Superior temporal gyrus (tissue), 1 donor: Measurements from ENCODE around the gene RPL23.

Experiments used
- DNase-seq: peaks from one replicate; pipeline ENCODE4 v3.0.0-alpha.2; 2016; ENCODE audit errors: extremely low spot score

Gene RPL23

DNA sequence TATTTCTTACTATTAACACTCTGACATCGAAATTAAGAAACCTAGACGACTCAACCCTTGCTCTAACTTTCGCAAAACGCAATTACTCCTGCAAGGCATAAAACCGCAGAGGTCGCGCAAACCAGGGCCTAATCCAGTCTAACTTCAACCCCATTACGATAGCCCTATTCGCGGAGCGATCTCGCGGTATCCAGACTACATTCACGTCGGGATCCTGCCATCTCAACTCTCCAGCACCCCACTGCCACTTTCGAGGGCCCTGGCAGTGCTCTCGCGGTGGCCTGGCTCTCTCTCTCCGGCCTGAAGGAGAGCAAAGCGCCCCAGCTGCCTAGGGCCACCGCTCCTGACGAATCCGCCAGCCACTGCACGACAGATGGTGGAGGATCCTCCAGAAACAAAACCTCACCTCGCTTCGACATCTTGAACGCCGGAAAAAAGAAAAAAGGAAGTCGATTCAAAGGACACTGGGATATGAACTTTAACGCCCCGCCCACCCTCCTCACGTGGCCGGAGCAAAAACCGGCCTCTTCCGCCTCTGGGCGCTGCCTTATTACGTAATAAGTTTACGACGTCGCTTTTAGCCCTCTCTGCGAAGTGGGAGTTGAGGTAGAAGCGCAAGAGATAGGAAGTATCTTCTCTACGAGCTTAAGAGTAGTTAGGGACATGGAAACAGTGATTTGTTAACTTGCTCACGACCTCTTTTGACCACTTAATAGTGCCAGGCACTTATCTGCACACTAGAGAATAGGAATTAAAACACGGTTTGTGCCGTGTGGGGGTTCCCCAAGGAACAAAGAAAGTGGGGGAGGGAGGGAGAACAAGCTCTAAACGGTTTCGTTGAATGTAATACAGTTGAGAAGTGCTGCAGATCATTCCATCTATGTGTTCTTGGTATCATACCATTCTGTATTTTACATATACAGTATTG lies at the start of gene RPL23:
RPL23 (minus strand) TSS at position 430 of the 928 bp plus-strand sequence; CDS start at position 419, 11 bp downstream.
- DNase-seq, result peak; percentile 99

DNA sequence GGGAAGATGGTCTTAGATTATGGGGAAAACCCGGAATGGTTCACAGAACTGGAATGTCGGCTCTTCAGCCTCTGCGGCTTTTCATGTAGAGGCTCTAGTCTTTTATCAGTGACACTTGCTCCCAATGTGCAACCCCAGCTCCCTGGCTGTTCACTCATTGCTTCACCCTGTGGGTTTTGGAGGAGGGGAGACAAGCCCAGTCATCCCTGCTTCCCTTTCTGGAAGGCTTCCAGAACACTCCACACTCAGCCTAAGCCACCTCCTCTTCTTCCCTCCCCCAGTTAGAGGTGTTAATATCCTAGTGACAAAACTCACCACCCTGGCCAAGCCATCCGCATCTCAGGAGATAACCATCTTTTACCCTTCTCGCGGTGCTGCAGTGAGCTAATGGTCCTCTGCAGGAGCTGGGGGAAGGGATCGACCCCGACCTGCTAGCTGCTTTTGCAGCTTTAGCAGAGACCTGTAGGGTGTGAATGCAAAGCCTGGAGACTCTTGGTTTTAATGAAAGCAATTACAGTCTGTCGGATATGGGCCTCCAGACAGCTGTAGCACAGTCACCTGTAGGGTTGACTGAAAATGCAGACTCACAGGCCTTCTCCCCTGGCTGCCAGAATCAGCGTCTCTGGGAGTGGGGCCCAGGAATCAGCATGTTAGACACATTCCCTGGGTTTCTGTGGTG lies 47.6 kb upstream of the RPL23 start:
- no peak for DNase-seq

DNA sequence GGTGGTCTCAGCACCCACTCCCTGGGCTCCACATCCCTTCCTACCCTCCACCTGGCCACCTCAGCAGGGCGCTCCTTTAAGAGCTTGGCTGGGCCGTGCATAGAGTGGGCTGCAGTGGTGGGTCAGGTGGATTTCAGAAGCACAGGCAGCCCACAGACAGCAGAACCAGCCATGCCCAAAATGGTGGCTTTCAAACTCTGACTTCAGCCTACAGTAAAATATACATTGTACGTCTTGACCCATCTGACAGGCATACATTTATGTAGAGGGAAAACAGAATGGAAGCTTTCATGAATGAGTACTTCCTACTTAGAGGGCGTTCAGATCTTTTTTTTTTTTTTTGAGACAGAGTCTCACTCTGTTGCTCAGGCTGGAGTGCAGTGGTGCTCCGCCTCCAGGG lies 45.9 kb upstream of the RPL23 start:
- no peak for DNase-seq

DNA sequence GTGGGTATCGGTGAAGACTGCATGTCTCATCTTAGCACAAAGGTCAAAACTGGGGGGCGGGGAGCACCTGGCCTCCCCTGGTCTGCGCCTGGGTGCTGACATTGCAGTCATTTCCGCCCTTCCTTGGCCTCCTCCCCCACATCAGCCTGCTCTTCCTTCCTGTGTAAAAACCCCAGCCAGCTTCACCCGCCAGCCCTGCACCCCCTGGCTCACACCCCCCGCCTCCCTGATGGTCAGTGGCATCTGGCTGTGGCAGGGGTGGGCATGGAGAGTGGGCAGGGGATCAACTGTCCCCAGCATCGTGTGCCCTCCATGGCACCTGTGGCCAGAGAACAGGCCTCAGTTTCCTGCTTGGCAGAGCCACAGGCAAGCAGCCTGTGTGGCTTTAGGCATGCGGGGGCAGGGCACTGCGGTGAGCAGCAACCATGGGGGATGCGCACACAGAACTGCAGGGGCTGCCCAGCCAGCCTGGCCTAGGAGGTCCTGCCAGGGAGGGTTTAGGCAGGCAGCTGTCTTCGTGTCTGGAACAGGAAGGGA lies 45.4 kb upstream of the RPL23 start:
- no peak for DNase-seq

DNA sequence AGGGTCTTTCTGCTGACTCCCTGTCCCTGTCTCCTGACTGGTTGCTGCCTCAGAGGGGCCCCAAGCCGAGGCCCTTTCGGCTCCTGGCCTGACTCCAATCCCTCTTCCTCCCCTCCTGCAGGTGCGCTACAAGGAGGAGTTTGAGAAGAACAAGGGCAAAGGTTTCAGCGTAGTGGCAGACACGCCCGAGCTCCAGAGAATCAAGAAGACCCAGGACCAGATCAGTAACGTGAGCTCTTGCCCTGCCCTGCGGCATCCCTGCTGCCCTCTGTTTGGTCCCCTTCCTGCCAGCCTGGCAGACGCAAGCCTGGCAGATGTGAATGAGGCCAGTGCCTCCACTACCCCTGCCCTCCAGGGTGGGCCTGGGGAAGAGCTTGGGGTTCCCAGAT lies 44.8 kb upstream of the RPL23 start:
- no peak for DNase-seq

DNA sequence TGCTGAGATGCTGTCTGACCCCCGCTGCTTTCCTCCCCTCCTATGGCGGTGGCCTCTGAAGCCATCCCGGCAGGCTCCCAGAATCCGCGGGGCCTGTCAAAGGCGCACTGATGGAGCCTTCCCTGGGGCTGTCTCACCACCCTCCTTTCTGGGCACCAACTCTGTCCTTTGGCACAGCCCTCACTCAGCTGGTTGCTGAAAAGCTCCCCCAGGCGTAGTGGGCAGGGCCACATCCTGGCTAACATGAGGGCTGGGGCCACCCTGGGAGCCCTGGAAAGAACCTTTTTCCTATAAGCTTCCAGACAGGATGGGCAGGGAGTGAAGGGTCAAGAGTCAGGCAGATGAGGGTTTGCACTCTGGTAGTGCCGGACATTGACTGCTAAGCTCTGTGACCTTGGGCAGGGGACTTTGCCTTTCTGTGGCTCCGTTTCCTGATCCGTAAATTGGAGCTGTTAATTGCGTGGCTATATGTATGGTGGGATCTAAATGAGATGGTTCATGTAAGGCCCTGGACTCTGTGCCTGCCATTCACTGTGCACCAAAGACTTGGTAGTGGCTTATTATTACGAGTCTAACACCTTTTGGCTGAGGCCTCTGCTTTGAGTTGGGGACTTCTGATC lies 44.3 kb upstream of the RPL23 start:
- no peak for DNase-seq

DNA sequence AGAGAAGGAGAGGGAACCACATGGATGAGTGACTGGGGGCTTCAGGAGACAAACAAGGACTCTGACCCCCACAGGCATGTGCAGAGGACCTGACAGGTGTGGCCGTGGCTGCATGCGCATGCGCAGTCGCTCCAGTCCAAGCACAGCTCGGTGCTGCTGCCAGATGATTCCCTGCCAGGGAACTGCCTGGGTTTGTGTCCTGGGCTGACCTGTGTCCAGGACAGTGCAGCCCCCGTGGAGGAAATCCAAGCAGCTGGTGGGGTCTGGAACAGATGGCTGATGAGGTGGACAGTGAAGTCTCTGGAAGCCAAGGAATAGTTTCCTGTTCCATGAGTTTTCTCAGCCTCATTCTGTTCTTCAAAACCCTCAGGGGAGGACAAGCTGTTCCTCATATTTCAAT lies 43.7 kb upstream of the RPL23 start:
- DNase-seq, result no peak

DNA sequence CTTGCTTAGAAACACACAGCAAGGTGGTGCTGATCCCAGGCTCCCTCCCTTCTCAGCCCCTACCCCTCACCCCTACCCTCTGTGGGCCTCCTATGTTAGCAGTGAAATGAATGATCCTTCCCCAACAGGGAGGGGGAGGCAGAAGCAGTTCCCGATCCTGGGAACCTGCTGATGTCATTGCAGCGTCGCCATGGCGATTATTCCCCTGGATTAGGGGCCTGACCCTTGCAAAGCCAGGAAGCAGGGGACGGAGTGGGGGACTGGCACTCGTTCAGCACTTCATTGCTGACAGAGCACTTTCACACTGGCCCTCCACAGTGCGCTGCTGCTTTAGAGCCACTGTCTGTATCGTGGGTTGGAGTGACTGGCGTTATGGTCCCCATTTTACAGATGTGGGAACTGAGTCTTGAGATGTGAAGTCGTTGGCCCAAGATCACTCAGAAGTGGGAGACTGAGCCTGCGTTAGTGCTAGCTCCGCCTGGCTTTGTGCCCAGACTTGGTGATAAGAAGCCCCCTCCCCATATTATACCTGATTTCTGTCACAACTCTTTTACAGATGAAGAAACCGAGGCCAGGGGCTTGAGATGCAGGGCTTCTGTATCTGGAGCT lies 42.9 kb upstream of the RPL23 start:
- DNase-seq, result no peak

DNA sequence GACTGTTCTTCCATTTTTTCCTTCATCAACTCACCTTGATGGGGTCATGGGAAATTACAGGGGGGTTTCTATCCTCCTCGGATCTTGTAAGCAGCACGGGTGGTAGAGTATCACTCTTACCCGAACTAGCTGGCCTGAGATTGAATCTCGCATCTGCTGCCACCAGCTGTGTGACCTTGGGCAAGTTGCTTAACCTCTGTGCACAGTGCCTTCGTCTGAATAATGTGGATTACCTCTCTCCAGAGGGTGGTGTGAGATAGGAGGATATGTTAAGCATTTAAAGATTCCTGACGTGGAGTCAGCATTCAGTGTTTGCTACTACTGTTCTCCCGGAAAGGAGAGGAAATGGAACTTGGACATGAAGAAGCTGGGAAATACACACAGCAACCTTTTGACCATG lies 40.8 kb upstream of the RPL23 start:
- no peak for DNase-seq

DNA sequence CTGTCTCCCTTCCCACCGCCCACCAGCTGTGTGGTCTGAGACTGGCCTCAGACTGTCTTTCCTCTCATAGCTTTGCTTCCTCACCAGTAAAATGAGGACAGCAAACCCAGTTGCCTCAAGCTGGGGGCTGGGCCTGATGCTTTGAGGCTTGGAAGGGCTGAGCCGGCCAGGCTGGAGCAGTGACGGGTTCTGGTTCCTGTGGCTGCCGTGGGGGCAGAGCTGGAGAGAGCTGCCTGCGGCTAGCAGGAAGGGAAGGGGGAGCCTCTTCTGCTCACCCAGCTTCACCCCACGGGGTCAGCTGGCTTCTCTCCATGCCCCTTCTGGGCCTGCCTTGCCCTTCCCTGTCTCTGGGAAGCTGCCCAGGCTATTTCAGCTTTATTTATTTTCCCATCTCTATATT lies 40.1 kb upstream of the RPL23 start:
- no peak for DNase-seq

DNA sequence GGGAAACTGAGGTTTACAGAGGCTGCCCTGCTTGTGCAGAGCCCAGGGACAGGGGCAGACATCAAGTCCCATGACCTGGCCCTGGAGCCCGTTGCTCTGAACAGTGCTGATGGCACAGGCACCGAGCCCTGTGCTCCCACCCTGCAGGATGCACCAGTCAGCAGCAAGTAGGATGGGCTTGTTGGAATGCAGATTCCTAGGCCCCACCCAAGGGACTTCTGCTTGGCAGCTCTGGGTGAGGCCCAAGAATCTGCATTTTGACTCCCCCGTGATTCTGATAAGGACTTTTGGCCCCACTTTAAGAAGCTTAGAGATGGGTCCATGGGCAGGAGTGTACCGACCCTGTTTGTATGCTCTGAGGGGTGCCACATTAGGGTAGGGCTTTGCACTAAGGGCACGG lies 39.6 kb upstream of the RPL23 start:
- DNase-seq, result no peak

DNA sequence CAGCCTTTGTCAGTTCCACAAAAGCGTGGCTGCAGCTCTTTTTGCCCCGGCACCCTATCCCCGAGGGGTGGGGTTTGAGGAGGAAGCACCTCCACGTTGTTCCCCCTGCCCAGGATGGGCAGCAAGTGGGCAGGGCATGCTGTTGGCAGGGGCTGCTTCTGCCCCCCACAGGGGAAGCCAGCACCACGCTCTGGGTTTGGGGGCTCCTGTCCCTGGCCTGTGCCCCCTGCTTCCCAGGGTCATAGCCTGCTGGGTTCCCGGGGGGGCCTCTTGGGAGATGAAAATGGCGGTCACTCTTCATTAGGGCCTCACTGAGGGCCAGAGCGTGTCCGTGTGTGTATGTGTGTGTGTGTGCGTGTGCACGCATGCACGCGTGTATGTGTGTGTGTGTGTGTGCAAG lies 39.1 kb upstream of the RPL23 start:
- DNase-seq, result no peak

DNA sequence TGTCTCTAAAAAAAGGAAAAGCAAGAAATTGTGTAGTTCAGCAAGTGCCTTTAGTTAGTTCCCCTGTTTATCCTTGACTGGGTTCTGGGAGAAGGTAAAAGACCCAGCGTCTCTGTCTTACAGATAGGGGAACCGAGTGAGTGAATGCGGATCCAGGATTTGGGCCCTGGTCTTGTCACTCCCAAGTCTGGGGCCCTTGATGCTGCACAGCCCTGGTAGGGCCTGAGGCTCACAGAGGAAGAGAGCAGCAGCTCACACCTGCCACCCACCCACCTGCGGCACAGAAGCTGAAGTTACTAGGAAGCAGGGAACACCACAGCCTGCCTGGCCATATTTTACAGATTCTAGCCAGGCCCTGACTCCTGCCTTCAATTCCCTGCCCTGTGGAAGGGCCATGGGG lies 38.6 kb upstream of the RPL23 start:
- no peak for DNase-seq

DNA sequence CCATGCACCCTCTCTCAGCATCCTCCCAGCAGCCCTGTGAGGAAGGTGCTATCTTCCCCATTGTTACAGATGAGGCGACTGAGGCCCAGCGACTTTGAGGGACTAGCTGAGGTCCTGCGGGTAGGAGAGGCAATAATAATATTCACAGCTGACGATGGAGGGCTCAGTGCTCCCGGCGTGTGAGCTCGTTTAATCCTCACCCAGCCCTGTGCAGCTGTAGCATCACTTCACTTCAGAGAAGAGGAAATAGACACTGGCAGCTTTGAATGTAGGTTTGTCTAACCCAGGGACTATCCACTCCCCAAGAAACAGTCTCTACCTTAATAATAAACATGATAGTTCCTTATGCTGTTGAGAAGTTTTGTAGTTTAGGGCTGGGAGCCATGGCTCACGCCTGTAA lies 37.9 kb upstream of the RPL23 start:
- no peak for DNase-seq

DNA sequence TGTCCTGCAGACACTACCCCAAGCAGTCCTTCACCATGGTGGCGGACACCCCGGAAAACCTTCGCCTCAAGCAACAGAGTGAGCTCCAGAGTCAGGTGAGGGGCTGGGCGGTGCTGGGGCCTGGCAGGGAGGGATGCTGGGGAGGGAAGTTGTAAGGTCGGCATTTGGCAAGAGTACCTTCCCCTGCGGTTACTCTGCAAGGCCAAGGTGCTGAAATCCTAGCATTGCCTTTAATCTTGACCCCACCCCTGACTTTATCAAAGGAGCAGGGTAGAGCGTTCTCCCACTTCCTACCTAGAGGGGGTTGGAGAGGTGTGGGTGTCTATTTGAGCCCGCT lies 36.9 kb upstream of the RPL23 start:
- no peak for DNase-seq

DNA sequence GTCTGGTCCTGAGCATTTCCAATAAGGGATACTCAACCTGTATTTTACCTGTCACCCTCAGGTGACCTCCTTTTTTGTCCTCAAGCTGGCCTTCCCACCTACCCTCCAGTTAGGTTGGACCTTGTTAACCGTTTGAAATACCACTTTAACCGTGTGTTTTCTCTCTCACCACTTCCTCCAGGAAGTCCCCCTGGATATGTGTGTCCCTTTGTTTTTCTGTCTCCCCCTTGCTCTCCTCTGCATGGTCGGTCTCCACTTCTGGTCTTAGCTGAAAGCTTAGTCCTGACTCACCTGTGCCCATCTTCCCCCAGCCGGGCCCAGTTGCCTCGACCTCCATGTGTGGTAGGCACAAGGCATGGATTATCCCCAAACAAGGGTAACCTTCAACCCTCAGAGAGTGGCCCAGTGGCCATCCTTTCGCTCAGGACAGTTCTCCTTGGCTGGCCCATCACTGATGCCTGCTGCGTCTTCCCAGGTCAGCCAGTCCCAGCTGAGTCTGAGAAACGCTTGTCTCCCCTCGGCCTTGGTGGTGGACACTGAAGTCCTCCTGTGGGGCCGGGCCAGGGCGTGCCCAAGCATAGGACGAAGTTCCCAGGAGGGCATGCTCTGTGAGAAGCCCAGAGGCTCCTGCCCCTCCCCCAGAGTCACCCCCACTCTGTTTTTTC lies 36.4 kb upstream of the RPL23 start:
- DNase-seq, result no peak

DNA sequence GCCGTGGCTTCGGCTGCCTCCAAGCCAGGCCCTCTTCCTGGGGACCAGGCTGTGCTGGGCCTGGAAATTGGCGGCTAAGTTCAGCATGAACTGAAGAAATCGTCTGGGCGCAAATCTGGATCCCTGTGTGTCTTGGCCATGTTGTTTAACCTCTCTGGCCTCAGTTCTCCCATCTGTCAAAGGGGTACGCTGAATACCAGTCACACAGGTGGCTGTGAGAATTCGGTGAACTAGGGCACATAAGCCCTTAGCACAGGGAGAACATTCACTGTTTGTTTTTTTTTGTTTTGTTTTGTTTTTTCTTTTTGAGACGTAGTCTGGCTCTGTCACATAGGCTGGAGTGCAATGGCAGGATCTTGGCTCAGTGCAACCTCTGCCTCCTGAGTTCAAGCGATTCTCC lies 35.3 kb upstream of the RPL23 start:
- DNase-seq, result no peak

DNA sequence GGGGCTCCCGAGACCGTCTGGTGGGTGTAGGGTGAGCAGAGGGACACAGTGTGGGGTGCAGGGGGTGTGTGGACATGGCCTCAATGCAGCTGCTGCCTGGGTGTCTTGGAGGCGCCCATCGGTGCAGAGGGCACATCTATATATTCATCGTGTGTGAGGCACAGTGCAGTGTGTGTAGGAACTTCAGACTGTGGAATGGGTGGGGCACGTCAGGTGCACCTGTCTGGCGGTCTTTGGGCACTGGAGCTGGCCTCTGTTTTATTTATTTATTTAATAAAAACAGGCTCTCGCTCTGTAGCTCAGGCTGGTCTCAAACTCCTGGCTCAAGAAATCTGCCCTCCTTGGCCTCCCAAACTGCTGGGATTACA lies 33.1 kb upstream of the RPL23 start:
- DNase-seq, result no peak

DNA sequence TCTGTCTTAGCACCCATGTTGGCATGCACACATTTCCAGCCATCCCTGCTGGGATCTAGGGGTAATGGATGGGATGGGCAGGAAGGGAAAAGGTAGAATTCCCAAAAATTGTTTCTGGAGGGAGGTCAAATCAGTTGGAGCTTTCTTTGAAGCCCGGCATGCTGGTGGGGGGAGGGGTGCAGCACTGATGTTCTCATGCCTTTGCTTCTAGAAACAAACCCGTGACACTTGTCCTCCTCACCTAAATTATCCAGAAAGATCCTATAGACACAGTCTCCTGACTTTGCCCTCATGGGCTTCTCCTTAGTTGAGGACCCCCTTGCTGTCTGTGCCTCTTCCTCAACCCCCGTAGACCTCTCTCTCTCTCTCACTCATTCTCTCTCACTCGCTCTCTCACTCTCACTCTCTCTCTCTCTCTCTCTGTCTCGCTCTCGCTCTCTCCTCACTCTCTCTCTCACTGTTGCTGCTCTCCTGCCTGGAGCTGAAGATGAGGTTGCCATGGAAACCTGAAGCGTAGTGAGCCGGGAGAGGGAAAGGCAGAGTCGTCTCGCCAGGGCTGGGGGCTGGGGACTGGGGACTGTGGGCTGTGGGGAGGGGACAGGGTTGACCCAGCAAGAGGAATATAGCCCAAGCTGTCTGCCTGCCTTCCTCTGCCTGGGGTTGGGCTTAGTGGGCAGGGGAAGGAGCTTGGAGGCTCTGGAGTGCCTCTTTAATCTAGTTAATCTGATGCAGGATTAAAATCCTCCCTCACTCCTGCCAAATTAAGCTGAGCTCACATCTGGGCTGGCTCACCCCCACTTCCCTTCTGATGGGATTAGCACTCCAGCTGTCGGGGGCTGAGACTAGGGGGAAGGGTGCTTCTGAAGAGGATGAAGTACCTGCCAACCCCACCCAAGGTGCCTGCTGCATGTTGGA lies 32.5 kb upstream of the RPL23 start:
- peak; percentile 74 for DNase-seq

DNA sequence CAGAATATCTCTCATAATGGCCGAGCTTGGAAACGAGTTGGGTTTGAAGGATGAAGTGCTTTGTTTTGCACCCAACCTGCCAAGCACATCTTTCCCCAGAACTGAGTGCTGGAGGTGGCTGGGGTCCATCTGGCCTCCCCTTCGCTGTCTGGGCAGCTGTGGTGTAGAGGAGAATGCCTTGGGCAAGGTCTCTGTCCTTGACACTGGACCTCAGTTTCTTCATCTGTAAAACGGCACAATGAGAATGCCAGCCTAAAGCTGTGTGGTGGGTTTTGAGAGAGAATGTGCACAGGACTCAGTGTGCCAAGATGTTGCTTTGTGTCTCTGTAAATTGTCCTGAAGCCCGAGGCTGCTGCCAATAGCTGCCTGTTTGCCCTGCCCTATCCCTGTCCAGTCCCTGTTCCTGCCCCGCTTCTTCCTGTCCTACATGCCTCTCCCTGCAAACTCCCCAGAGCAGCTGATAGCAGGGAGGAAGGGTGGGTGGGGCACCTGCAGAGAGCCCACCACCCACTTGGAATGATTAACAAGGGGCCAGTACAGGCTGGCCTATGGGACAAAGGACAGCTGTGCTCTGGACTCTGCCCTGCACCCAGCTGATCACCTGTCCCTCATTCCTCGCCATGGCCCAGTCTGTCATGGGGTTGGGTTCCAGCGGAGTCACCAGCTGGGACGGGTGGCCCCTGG lies 31.7 kb upstream of the RPL23 start:
- no peak for DNase-seq
